ENCODE measurements around the gene COL18A1.
"Not testable (repeated sequence)": the region's sequence is repeated elsewhere in the genome, so short reads cannot be mapped to it uniquely, and the experiment has no call there.

Gene COL18A1

DNA sequence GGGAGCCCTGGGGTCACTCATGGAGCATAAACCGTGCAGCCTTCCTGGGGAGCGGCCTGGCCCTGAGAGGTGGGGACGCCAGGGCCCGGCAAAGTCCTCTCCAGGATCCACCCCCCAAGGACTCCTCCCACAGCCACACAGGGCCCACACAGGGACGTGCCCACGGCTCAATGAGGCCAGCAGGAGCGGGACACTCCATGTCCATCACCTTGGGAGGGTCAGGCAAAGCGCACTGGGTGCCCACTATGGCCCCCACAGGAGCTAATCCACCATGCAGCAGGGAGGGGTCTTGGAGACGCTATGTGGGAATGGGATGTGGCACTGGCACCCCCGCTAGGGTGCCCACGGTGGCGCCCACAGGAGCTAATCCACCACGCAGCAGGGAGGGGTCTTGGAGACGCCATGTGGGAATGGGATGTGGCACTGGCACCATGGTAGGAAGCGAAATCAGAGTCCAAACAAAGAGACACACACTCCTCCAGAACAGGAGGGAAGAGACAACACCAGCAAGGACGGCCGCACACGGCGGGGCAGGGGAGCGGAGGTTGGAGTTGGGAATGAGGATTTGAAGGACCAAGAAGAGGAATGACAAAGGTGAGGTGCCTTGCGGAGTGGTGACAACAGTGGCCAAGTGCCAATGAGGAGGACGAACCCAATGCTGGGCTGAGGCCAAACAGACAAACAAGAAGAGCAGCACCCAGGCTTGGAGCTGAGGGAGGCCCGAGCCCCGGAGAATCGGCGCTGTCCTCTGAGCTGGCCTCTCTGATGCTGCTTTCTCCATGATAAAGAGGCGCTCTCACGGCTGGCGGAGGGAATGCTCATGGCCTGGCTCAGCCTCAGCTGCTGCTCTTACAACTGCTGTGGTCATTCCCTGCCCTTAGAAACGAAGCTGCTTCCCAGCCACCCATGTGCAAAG is 155.4 kb downstream of the COL18A1 start:
- no peak for DNase-seq (ENCODE audit: low read depth)

GRCh38 chr21:45561241-45561640 is 156.3 kb downstream of the COL18A1 start:
- not testable (repeated sequence) for DNase-seq (ENCODE audit: low read depth)

DNA sequence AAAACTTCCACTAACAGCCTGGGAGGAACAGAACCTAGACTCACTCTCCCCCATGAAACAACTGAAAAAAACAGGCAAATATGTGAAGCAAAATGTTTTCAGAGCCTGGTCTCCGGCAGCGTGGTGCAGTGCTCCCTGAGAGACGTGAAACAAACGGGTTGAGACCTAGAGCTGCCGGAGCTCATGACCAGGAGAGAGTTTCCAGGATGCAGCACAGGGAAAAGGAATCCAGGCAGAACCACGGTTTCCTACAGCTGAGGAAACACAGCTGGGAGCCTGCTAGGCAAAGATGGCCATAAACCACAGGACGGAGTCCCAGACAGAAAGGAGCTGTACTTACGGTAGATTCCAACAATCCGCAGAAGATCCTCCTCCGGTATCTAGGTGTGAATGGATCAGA is 157.4 kb downstream of the COL18A1 start:
- no peak for DNase-seq (ENCODE audit: low read depth)

DNA sequence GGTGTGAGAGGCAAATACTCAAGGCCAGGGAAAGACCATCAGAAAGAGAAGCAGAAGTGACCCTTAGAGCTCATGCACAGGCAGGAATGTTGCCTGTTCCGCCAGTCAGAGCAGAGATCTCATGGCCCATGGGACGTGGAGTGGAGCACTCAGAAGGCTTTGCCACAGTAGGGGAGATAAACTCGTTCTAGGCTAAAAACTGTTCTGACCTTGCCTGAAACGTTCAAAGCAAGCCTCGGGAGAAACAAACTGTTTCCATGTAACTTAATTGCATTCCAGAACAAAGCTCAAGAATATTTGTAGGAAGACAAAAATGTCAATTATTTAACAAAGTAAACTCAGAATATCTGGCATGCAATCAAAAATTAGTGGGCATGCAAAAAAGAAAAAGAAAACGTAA is 158.0 kb downstream of the COL18A1 start:
- no peak for DNase-seq (ENCODE audit: low read depth)
